Right lobe of liver (tissue), 6 donors: Measurements from ENCODE around the gene UNKL. TPM values are rescaled to one million over a fixed set of nuclear protein-coding genes. Genes with fewer than 3 reads are reported as not detected.
A peak's percentile ranks its signal among the peaks of the same experiment; 100 is the strongest.

Experiments
- ATAC-seq, 4 donors: fragments of 200-7000 bp; cut with Tn5 transposase; one replicate each; pipeline ENCODE4 v1.9.1; 2020; ENCODE audit warnings: mild to moderate bottlenecking in 4 of 4, moderate library complexity in 4 of 4
- DNase-seq, 3 donors: peaks; one replicate each; pipeline ENCODE4 v3.0.0-alpha.2; 2020
- H3K27ac ChIP-seq, 3 donors: fragments of 200-600 bp; one replicate each; pipeline ENCODE4 v1.8.0; 2022
- H3K27me3 ChIP-seq, 2 donors: fragments of 200-600 bp; one replicate each; pipeline ENCODE4 v1.8.0; 2022
- H3K36me3 ChIP-seq, 4 donors: fragments of 200-600 bp; sonication (generic) in 1 of 4; one replicate each; pipeline versions ENCODE4 v1.5.1 to v1.8.0; 2017 to 2022; ENCODE audit warnings: control low read depth in 1 of 4
- H3K4me1 ChIP-seq, 4 donors: fragments of 200-600 bp; sonication (generic) in 1 of 4; one replicate each; pipeline versions ENCODE4 v1.5.1 to v1.8.0; 2017 to 2022; ENCODE audit warnings: control low read depth in 1 of 4
- H3K4me3 ChIP-seq, 3 donors: fragments of 200-600 bp; one replicate each; pipeline ENCODE4 v1.8.0; 2022
- H3K9me3 ChIP-seq, 4 donors: fragments of 200-600 bp; sonication (generic) in 1 of 4; one replicate each; pipeline versions ENCODE4 v1.5.1 to v1.8.0; 2017 to 2022; ENCODE audit warnings: control low read depth in 1 of 4
- CTCF ChIP-seq, 4 donors: fragments of 200-600 bp in 3 of 4; fragments of 450-650 bp in 1 of 4; IDR thresholded peaks; one replicate each; pipeline versions ENCODE4 v1.5.1 to v1.8.0; 2016 to 2022; ENCODE audit warnings: antibody characterized with exemption in 4 of 4, mild to moderate bottlenecking in 2 of 4
- POLR2A ChIP-seq: fragments of 450-650 bp; IDR thresholded peaks from one replicate; pipeline ENCODE4 v1.6.1; 2017; ENCODE audit warnings: antibody characterized with exemption, mild to moderate bottlenecking
- WGBS: methylation state at CpG from one replicate; pipeline ENCODE4 v1.1.6; 2018; ENCODE audit warnings: low coverage, low lambda C conversion rate; ENCODE audit not compliant: insufficient coverage; ENCODE audit errors: missing lambda C conversion rate; 5-methylcytosine and 5-hydroxymethylcytosine counted together
- intact Hi-C, 2 donors: fragments of 100-400 bp; cut with DNase I; formaldehyde crosslinking; loops; one replicate each; pipeline versions ENCODE4 v1.11.2 to v1.14.1; 2022
- total RNA-seq, 6 experiments: library from RNA; depleted of rRNA in 2 of 6; stranded (reverse); fragments of >200 nt in 2 of 6; fragmentation: NEBNext Ultra II Directional in 3 of 6; extraction: Animal tissue kit (Norgen Biotek cat#: 25700) in 3 of 6; gene quantifications; one replicate each; pipeline versions ENCODE4 v1.1.0 to v1.2.4, GENCODE V29; 2016 to 2023
- donor health status: DM: no; HTN: yes; CAD: no.
- donor health status: DM: no; HTN: no; CAD: no.
- donor health status: DM: no; HTN: no; CAD: no.
- donor health status: DM: no; HTN: yes; CAD: no.
- donor health status: DM: no; HTN: yes; CAD: no.

UNKL gene
- total RNA-seq, 6 experiments from 2014 or later, result 9.0 to 14.2 (median 12.0) TPM

GRCh38 chr16:1447965-1448364, 33.5 kb upstream of the UNKL start:
- WGBS, result 93% methylated on average over 3 of the region's 11 CpGs
- Histone ChIP-seq H3K36me3 (peaks cover 0 to 26% (median under 1%) of the 10 kb centered on the region in 4 donors), H3K27me3 (no peaks in the 10 kb centered on the region), H3K4me1 (no peaks in the 10 kb centered on the region), H3K27ac (no peak overlapping the region), H3K4me3 (no peak overlapping the region), H3K9me3 (no peaks in the 10 kb centered on the region)
- DNase-seq (no peak), ATAC-seq (no peak)
- intact Hi-C loops, result no loop called here
- TF ChIP-seq CTCF (IDR thresholded peaks at IDR 0.05), result no peak

- DNase-seq (no peak), ATAC-seq (no peak)
- H3K9me3 ChIP-seq, result no peaks in the 10 kb centered on the region
- no peak overlapping the region for H3K4me3 ChIP-seq
- no peak for TF ChIP-seq POLR2A
- no peak for TF ChIP-seq CTCF (IDR thresholded peaks at IDR 0.05)
- no peak overlapping the region for H3K27ac ChIP-seq
- peaks cover 0 to 18% (median 0%) of the 10 kb centered on the region in 4 donors for H3K36me3 ChIP-seq
- H3K4me1 ChIP-seq, result no peaks in the 10 kb centered on the region
- no peaks in the 10 kb centered on the region for H3K27me3 ChIP-seq
- intact Hi-C loops, result no loop called here
- whole genome bisulfite sequencing, result no CpG with 5 or more reads among the region's 41 CpGs
These were observed 32.0 kb upstream of the UNKL start for GRCh38 chr16:1446296-1447080.

DNA sequence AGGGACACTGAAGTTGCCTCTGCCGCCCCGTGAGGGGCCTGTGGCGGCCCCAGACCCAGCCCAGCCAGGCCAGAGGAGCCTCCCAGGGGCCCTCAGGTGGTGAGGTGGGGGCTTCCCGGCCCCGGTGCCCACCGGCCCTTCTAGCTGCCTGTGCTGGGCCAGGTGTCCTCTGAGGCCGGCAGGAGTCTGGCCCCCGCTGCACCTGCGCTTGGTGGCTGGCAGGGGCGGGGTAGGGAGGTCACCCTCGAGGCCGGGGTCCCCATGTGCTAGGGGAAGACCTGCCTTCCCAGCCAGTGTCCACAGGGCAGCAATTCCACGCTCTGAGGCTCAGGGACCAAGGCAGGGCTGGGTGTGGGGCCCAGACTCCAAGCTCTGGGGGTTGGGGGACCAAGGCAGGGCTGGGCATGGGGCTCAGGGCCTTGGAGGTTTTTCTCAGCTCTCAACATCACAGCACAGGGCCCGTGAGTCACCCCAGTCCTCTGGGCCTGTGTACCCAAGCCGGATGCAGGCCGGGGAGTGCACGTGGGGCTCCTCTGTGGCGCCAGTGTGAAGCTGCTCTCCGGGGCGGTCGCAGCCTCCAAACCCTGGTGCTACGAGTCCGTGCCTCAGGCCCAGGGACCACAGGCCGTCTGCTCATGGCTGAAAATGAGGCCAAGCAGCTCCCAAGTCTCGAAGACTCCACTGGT, 31.2 kb upstream of the UNKL start:
- Histone ChIP-seq H3K4me1 (no peaks in the 10 kb centered on the region), H3K36me3 (peaks cover 0 to 10% (median 0%) of the 10 kb centered on the region in 4 donors), H3K4me3 (no peak overlapping the region), H3K9me3 (no peaks in the 10 kb centered on the region), H3K27me3 (no peaks in the 10 kb centered on the region), H3K27ac (no peak overlapping the region)
- ATAC-seq, result no peak
- WGBS, result 100% methylated on average over 1 of the region's 25 CpGs
- TF ChIP-seq CTCF (IDR thresholded peaks at IDR 0.05) (no peak), POLR2A (no peak)
- no peak for DNase-seq
- intact Hi-C loops, result no loop called here

DNA sequence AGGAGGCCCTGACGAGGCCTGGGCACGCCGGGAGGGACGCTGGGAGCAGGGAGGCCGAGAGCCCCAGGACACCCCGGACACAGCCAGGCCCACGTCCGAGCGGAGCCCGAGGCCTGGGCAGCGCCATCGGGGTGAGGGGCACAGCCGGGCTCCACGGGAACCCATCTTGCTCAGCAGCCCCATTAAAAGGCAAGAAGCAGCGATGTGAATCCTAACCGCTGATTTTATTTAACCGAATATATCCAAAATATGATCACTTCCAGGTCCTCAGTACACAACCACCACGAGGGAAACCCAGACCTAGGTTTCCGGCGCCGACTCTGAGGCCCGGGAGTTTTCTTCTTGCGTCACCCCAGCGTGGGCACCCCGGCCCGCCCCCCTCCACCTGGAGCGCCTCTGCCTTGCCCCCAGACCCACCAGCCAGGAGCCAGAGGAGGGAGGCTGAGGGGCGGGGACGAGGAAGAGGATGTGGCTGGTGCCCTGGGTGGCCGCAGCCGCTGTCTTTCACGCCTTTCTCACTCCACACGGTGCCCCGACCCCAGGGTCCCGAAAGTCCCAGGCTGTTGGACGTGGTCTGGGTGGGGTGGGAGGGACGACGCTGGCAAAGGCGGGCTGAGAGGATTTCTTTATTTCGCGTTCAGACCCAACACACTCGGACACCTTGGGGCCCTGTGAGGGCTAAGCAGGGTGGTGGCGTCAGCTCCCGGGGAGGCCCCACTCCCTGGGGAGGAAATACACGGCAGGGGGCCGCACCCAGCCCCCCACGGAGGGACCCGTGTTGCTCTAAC, 30.4 kb upstream of the UNKL start:
- WGBS, result 85% methylated on average over 18 of the region's 48 CpGs
- Histone ChIP-seq H3K4me3 (no peak overlapping the region), H3K9me3 (no peaks in the 10 kb centered on the region), H3K36me3 (peaks cover 0 to 10% (median 0%) of the 10 kb centered on the region in 4 donors), H3K27me3 (no peaks in the 10 kb centered on the region), H3K27ac (no peak overlapping the region), H3K4me1 (no peaks in the 10 kb centered on the region)
- intact Hi-C loops, result no loop called here
- TF ChIP-seq CTCF (IDR thresholded peaks at IDR 0.05), result no peak
- TF ChIP-seq POLR2A, result no peak
- DNase-seq (no peak), ATAC-seq (peak in 1 of 4 donors; percentile 4)
